K562 (cell line): ENCODE data around the gene RNU6-1. TPM values are rescaled to one million over a fixed set of nuclear protein-coding genes. Genes with fewer than 3 reads are reported as not detected.

Source experiments
- ATAC-seq: fragments of 200-7000 bp; cut with Tn5 transposase; 3 replicates; pipeline ENCODE4 v1.9.1; 2020; ENCODE audit warnings: moderate library complexity
- BruUV-seq: library from RNA; stranded (reverse); fragments of 400-500 nt; replicated peaks from 2 replicates; lab custom pipeline; 2021; lab: Mats Ljungman, UMichigan
- CTCF ChIA-PET: fragments of 300-600 bp; formaldehyde crosslinking; extraction: SDS; loops from one replicate; lab custom pipeline; 2021; ENCODE audit warnings: low intra/inter-chr PET ratio; lab: Yijun Ruan, JAX
- POLR2A ChIA-PET: fragments of 300-600, 350-650 bp; sonication (Branson Sonifier 250); formaldehyde crosslinking; extraction: SDS; loops from one replicate; lab custom pipeline; 2021; ENCODE audit warnings: antibody characterized with exemption, inconsistent platforms; lab: Yijun Ruan, JAX
- DNase-seq, 4 experiments: peaks; one replicate each; pipeline versions ENCODE4 v3.0.0 to v3.0.0-alpha.2; 2011 to 2018; ENCODE audit warnings: low spot score in 3 of 4, mixed read lengths in 3 of 4; ENCODE audit errors: extremely low read depth in 1 of 4
- FAIRE-seq: peaks from 2 replicates; lab custom pipeline; 2011; peaks lifted over from hg19 to GRCh38; lab: Jason Lieb, UNC
- H2AFZ ChIP-seq: 2 replicates; pipeline ENCODE4 v1.6.0; 2011; ENCODE audit warnings: low read depth, low read length, control low read depth, inconsistent platforms
- H3K27ac ChIP-seq: fragments of 200-600 bp; 3 replicates; pipeline ENCODE4 v1.8.0; 2011; ENCODE audit warnings: low read depth, mild to moderate bottlenecking, control low read depth, inconsistent platforms, low read length, moderate library complexity, mixed read lengths; ENCODE audit errors: extremely low read depth
- H3K27me3 ChIP-seq, 2 experiments: fragments of 300-600 bp in 1 of 2; 2 replicates in 1 of 2; 3 replicates in 1 of 2; pipeline versions ENCODE4 v1.6.0 to v1.8.0; 2011; ENCODE audit warnings: inconsistent platforms in 2 of 2, low read length in 2 of 2, mild to moderate bottlenecking in 1 of 2, mixed read lengths in 1 of 2, moderate library complexity in 1 of 2; ENCODE audit not compliant: control insufficient read depth in 2 of 2, insufficient read depth in 2 of 2
- H3K36me3 ChIP-seq: fragments of 300-600 bp; 3 replicates; pipeline ENCODE4 v1.8.0; 2011; ENCODE audit warnings: mild to moderate bottlenecking, low read length, inconsistent platforms; ENCODE audit not compliant: control insufficient read depth, insufficient read depth
- H3K4me1 ChIP-seq, 2 experiments: fragments of 200-600 bp in 1 of 2; replicated peaks in 1 of 2; 2 replicates in 1 of 2; 3 replicates in 1 of 2; pipeline versions ENCODE4 v1.5.1 to v1.8.0; 2011; ENCODE audit warnings: inconsistent platforms in 2 of 2, low read length in 2 of 2, mild to moderate bottlenecking in 1 of 2, mixed read lengths in 1 of 2, moderate library complexity in 1 of 2; ENCODE audit not compliant: control insufficient read depth in 2 of 2, insufficient read depth in 2 of 2
- H3K4me2 ChIP-seq: 2 replicates; pipeline ENCODE4 v1.6.1; 2011; ENCODE audit warnings: low read length, control low read depth, inconsistent platforms, mixed read lengths; ENCODE audit not compliant: insufficient read depth
- H3K4me3 ChIP-seq: fragments of 200-600 bp; sonication (generic), shearing (Covaris generic); 2 replicates; pipeline ENCODE4 v1.5.1; 2016; ENCODE audit warnings: control low read depth, inconsistent platforms
- H3K79me2 ChIP-seq: fragments of 200-600 bp; 3 replicates; pipeline ENCODE4 v1.8.0; 2011; ENCODE audit warnings: low read length, inconsistent platforms; ENCODE audit not compliant: control insufficient read depth, insufficient read depth
- H3K9ac ChIP-seq, 2 experiments: 2 replicates each; pipeline versions ENCODE4 v1.6.0 to v1.6.1; 2011; ENCODE audit warnings: low read depth in 2 of 2, low read length in 2 of 2, control low read depth in 1 of 2, inconsistent platforms in 1 of 2, mild to moderate bottlenecking in 1 of 2, mixed read lengths in 1 of 2; ENCODE audit not compliant: insufficient read depth in 1 of 2
- H3K9me1 ChIP-seq: one replicate; pipeline ENCODE4 v1.6.0; 2011; ENCODE audit warnings: inconsistent platforms, mild to moderate bottlenecking, low read length, moderate library complexity; ENCODE audit not compliant: control insufficient read depth, insufficient read depth
- H3K9me3 ChIP-seq: replicated peaks from 2 replicates; pipeline ENCODE4 v1.5.1; 2011; ENCODE audit warnings: low read depth, low read length, inconsistent platforms; ENCODE audit not compliant: control insufficient read depth, insufficient read depth
- H4K20me1 ChIP-seq: replicated peaks from 2 replicates; pipeline ENCODE4 v1.6.1; 2011; ENCODE audit warnings: low read length, inconsistent platforms, mixed read lengths; ENCODE audit not compliant: control insufficient read depth, insufficient read depth
- CAMTA2 ChIP-seq: fragments of 250-450 bp; sonication (Bioruptor Pico); conservative IDR thresholded peaks from 2 replicates; pipeline ENCODE4 v1.5.1; 2022
- MCM7 ChIP-seq, 2 experiments: fragments of 450-650 bp; IDR thresholded peaks; 2 replicates each; pipeline ENCODE4 v1.6.1; 2016 to 2018
- WGBS: fragments of 100-300 bp; shearing (Covaris generic); methylation state at CpG from one replicate; pipeline ENCODE4 v1.1.6; 2016; ENCODE audit warnings: low coverage, mixed read lengths; ENCODE audit not compliant: insufficient coverage; ENCODE audit errors: missing lambda C conversion rate; 5-methylcytosine and 5-hydroxymethylcytosine counted together
- in situ Hi-C: fragments of 300-500 bp; cut with MboI; formaldehyde crosslinking; loops from 4 replicates; pipeline ENCODE4 v1.15.0; 2018; ENCODE audit warnings: inconsistent platforms, mixed read lengths
- intact Hi-C: fragments of 100-400 bp; cut with micrococcal nuclease; formaldehyde crosslinking; loops from 2 replicates; pipeline ENCODE4 v1.14.2; 2022
- polyA plus RNA-seq, 8 experiments: library from polyadenylated mRNA; depleted of rRNA in 4 of 8; stranded (reverse) in 5 of 8; unstranded in 3 of 8; fragments of >200 nt; fragmentation: Nextera tagmentation in 2 of 8; fragmentation: Illumina TruSeq in 1 of 8; extraction: Ambion mirVana in 2 of 8; extraction: Trizol in 1 of 8; gene quantifications; 2 replicates each; pipeline versions ENCODE4 v1.2.1 to v1.2.3, GENCODE V29; 2011 to 2014; ENCODE audit warnings: inconsistent platforms in 1 of 8, missing spikeins in 1 of 8
- total RNA-seq, 7 experiments: library from RNA; depleted of rRNA in 6 of 7; stranded (reverse); fragments of >200 nt in 6 of 7; fragmentation: Illumina TruSeq in 2 of 7; extraction: Trizol in 2 of 7; gene quantifications; 2 replicates each; pipeline versions ENCODE4 v1.2.1 to v1.2.3, GENCODE V29; 2011 to 2021; ENCODE audit warnings: low replicate concordance in 1 of 7
- TF ChIP-seq, protein P1 (sequence below): sonication (generic); IDR thresholded peaks from 2 replicates; pipeline ENCODE4 v1.6.1; 2016

Gene RNU6-1
- total and polyA plus RNA-seq, 9 of the 15 experiments (the other 6 are each of a cell fraction or from before 2014, with no cell fraction given), result not detected

DNA sequence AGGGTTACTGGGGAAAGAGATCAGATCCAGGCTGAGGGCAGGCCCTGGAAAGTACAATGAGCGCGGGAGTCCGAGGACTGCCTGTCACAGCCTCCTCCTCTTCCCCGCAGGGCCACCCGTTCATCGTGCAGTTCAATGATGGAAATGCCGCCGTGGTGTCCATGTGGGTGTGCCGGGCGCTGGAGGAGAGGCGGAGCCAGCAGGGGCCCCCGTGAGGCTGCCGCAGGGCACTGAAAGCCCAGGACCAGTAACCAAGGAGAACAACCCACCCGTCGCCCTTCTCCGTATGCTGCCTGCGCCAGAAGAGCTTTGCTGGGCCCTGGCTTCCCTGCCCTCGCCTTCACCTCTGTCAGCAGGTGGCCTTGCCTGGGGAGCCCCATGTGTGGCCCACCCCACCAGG, 33.3 kb downstream of the RNU6-1 start:
- CTCF ChIA-PET, result no interaction called here
- POLR2A ChIA-PET, result interaction anchor here (1.7 kb wide), 1 partner anchor 25 kb away, joined by 7 read pairs; no protein-coding TSS in a partner anchor

More for the DNA sequence above, 33.3 kb downstream of the RNU6-1 start:
- Histone ChIP-seq H3K4me1 (peaks cover 7 to 28% of the 10 kb centered on the region in 2 experiments), H2AFZ (no peak overlapping the region), H3K36me3 (no peaks in the 10 kb centered on the region), H4K20me1 (peaks cover 11% of the 10 kb centered on the region; the same call in 1 of the 2 replicates), H3K4me2 (no peak overlapping the region), H3K9me1 (peaks cover 11% of the 10 kb centered on the region), H3K27me3 (no peaks in the 10 kb centered on the region), H3K9ac (no peak overlapping the region; a peak in 1 of 4 replicates), H3K9me3 (no peaks in the 10 kb centered on the region), H3K79me2 (no peaks in the 10 kb centered on the region), H3K4me3 (no peak overlapping the region), H3K27ac (no peak overlapping the region)
- WGBS, result 82% methylated on average over 14 of the region's 18 CpGs
- in situ Hi-C loops, result no loop called here
- DNase-seq (no peak), ATAC-seq (no peak), FAIRE-seq (no peak)
- intact Hi-C loops, result no loop called here
- TF ChIP-seq MCM7 (IDR thresholded peaks at IDR 0.05), result no peak
- TF ChIP-seq CAMTA2, result no peak
- TF ChIP-seq, protein P1, sequence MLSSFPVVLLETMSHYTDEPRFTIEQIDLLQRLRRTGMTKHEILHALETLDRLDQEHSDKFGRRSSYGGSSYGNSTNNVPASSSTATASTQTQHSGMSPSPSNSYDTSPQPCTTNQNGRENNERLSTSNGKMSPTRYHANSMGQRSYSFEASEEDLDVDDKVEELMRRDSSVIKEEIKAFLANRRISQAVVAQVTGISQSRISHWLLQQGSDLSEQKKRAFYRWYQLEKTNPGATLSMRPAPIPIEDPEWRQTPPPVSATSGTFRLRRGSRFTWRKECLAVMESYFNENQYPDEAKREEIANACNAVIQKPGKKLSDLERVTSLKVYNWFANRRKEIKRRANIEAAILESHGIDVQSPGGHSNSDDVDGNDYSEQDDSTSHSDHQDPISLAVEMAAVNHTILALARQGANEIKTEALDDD, result no peak
- BruUV-seq, result no TSS peak
